GM18909 (cell line): Measurements from ENCODE around the gene ACAT2.
"Not testable (repeated sequence)": the region's sequence is repeated elsewhere in the genome, so short reads cannot be mapped to it uniquely, and the experiment has no call there.

Experiments used
- ATAC-seq: cut with Tn5 transposase; IDR thresholded peaks from one replicate; pipeline ENCODE4 v1.9.1; 2021; ENCODE audit warnings: mild to moderate bottlenecking; ENCODE audit not compliant: unreplicated experiment, poor library complexity

The ACAT2 gene

GRCh38 chr6:159762681-159763293 lies 942 bp downstream of the ACAT2 start:
- peak; percentile 14 for ATAC-seq

- ATAC-seq = no peak
Observed at GRCh38 chr6:159766906-159767305, 5.1 kb downstream of the ACAT2 start.

DNA sequence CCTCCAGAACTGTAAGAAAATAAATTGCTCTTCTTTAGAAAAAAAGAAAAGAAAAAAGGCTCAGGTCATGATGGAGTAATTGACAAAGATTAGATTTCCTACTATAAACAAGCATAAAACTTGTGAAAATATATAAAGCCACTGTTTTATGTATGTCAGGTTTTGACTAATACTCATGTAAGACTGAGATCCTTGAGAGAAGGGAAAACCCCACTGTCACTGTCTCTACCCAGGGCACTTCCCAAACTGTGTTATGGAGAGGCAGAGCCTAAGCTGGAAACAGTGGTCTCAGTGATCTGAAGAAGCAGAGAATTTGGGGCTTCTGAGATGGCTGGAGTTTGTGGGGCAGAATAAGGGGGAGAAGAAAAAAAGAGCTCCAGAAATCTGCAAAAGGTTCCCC lies 7.6 kb downstream of the ACAT2 start:
- no peak for ATAC-seq

DNA sequence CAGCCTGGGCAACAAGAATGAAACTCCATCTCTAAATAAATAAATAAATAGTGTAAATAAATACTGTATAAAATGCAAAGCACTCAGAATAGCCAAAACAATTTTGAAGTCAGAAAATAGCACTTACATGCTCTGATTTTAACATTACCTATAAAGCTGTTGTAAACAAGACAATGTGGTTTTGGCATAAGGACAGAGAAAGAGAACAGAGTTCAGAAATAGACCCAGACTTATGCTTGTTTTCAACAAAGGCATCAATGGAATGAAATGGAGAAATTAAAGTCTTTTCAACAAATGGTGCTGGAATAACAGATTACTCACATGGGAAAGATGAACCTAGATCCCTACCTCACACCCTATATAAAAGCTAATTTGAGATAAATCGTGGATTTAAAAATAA lies 10.4 kb downstream of the ACAT2 start:
- ATAC-seq = no peak

DNA sequence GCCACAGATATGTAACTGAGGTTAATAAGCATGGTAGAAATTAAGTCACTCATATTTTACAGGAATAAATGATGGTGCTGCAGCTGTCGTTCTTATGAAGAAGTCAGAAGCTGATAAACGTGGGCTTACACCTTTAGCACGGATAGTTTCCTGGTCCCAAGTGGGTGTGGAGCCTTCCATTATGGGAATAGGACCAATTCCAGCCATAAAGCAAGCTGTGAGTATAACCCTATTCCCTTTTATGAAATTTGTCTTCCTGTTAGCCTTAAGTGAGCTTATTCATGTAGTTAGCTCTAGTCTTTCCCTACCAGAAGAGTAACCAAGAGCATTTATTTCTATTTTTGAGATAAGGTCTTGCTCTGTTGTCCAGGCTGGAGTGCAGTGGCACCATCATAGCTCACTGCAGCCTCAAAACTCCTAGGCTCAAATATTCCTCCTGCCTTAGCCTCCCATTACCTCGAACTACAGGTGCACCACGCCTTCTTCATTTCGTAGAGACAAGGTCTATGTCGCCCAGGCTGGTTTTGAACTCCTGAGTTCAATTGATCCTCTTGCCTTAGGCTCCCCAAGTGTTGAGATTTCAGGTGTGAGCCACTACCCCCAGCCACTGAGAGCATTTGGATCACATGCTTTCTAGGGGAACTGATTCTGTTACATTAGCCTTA lies 15.5 kb downstream of the ACAT2 start:
- no peak for ATAC-seq

- no peak for ATAC-seq
Observed at GRCh38 chr6:159778131-159778530, 16.3 kb downstream of the ACAT2 start.

DNA sequence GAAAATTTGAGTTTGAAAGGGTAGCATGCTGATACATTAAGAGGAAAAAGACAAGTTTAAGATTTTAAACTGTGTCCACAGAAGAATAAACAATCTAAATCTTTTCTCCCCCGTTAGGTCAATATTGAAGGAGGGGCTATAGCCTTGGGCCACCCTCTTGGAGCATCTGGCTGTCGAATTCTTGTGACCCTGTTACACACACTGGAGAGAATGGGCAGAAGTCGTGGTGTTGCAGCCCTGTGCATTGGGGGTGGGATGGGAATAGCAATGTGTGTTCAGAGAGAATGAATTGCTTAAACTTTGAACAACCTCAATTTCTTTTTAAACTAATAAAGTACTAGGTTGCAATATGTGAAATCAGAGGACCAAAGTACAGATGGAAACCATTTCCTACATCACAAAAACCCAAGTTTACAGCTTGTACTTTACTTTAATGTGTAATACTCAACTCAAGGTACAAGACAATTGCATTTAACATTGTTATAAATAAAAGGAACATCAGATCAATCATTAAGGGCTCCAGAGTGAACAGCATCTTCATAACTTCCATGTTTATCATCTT lies 16.8 kb downstream of the ACAT2 start:
- ATAC-seq = no peak

DNA sequence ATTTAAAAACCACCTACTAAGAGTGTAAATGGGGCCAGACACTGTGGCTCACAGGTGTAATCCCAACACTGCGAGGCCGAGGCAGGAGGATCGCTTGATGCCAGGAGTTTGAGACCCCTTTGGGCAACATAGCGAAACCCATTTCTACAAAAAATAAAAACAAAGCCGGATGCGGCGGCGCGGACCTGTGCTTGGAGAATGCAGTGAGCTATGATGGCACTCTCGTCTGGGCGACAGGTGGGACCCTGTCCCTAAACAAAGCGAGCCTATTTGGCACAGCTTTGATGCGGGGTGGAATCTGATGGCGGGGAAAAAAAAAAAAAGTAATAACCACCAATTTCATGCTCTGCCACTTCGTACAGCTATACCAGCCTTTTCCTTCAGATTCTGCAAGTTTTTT lies 26.4 kb downstream of the ACAT2 start:
- no peak for ATAC-seq

- ATAC-seq = peak; percentile 0
Observed at GRCh38 chr6:159788753-159789376, 27.0 kb downstream of the ACAT2 start.

GRCh38 chr6:159789377-159790148 lies 27.7 kb downstream of the ACAT2 start, which contains the start of gene TCP1:
Gene TCP1 (minus strand): TSS chr6:159789602. CDS start chr6:159789468, 134 bp downstream.
- peak; percentile 75 for ATAC-seq

DNA sequence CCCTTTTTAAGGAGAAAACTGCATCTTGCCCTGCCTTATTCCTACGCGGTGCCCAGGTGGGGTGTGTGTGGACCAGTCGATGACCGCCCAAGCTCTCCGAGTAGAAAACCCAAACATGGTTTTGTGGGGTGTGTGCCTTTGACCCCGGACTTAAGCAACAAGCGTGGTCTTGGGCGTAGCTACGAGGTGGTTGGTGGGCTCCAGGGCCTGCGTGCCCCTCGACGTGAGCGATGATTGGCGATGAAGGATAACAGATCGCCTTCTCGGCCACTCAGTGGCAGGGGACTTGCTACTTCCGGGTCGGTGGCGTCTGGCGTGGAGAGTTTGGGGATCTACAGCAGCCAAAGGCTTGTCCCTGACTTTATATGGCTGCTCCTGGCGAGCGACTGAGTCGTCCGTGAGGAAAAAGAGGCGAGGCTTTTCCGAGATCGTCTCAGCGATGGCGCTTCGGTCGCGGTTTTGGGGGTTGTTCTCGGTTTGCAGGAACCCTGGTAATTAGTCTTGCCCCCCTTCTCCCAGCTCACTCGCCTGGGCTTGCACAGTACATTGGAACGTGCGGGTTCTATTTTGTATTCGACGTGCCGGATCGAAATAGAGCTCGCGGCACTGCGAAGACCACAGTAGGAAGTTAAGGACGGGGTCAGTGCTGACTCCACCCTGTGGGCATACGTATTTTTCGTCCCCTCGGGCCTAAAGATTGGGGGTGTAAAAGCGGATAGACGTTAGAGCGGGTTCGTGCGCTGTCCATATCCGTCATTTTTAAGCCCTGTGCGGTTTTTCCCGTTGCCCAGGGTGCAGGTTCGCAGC lies 28.5 kb downstream of the ACAT2 start, which contains the start of gene MRPL18:
TSS of gene MRPL18 (plus strand) at position 319 of the 807 bp plus-strand sequence. CDS start at position 440, 121 bp downstream.
- peak; percentile 84 for ATAC-seq

DNA sequence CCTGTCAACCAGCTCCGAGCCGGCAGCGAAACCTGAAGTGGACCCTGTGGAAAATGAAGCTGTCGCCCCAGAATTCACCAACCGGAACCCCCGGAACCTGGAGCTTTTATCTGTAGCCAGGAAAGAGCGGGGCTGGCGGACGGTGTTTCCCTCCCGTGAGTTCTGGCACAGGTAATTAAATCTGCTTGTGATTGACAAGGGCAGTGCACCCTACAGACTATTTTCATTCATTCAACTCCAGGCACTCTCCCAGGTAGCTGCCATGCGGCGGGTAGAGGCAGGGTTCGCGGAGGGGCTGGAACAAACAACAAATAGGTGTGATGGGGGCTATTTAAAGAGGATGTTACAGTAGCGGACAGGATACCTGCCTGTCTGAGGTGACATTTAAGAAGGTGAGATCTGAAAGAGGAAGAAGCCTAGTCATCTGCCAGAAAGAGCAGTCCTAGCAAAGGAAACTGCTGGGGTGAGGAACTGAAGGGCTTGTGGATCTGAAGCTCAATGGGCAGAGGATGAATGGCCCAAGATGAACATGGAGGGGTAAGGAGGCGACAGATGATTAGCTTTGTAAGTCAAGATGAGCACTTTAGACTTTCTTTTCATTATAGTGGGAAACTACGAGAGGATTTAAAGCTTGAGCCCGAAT lies 29.2 kb downstream of the ACAT2 start:
- no peak for ATAC-seq

DNA sequence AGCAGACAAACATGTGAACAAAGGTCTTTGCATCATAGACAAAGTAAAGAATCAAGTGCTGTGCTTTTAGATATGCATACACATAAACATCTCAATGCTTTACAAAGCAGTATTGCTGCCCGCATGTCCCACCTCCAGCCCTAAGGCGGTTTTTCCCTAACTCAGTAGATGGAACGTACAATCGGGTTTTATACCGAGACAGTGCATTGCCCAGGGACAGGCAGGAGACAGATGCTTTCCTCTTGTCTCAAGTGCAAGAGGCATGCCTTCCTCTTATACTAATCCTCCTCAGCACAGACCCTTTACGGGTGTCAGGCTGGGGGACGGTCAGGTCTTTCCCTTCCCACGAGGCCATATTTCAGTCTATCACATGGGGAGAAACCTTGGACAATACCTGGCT lies 33.1 kb downstream of the ACAT2 start:
- not testable (repeated sequence) for ATAC-seq

DNA sequence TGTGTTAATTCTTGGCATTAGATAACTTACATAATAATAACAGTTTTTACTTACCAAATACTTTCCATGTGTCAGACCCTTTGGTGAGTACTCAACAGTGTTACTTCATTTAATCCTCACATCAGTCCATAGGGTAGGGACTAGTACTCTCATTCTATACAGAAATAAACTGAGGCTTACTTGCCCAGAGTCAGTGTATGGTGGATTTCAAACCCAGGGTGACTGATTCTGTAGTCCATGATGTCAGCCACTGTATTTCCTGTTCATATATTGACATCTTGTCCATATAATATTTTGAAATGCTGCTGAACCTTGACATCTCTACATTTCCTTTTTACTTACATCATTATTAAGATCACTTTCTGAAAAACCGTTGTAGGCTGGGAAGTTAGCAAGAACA lies 35.7 kb downstream of the ACAT2 start:
- ATAC-seq = no peak

- ATAC-seq = no peak
Observed at GRCh38 chr6:159800141-159800865, 38.5 kb downstream of the ACAT2 start, which contains the start of gene PNLDC1. Gene PNLDC1 (plus strand): TSS chr6:159800276. CDS start chr6:159800308, 32 bp downstream.

- ATAC-seq = no peak
Observed at GRCh38 chr6:159801935-159802334, 40.1 kb downstream of the ACAT2 start.

- no peak for ATAC-seq
Observed at GRCh38 chr6:159804504-159804903, 42.7 kb downstream of the ACAT2 start.

DNA sequence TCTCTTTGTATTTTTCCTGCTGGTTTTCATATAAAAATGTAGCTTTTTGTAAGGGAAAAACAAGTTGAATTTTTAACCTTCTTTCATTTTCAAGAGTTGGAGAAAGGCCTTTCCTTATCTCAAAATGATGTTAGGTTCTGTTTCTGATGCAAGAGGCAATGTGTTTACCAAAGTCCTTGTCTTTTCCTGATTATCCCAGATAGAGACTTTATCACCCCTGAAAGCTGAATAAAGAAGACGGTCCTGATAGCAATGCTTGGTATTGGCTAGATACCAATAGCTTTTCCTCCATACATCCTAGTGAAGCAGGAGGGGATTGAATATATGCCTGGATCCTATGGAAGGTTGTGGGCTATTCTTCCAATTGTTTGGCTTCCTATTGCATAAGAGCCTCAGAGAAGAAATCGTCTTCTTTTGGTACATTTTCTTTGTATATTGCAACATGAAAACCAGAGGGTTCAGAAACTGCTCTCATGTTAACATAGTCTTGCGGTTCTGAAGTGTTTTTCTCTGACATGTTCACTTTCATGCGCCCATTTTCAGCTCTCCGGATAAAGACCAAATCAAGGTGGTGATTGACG lies 43.7 kb downstream of the ACAT2 start:
- no peak for ATAC-seq
